IMR-90 (cell line): ENCODE measurements around the gene HERC3. TPM values are rescaled to one million over a fixed set of nuclear protein-coding genes. Genes with fewer than 3 reads are reported as not detected.

Experiments
- ATAC-seq: fragments of 200-7000 bp; cut with Tn5 transposase; 2 replicates; pipeline ENCODE4 v1.9.1; 2020; ENCODE audit warnings: low read depth, mild to moderate bottlenecking, moderate library complexity
- BruUV-seq: library from RNA; stranded (reverse); fragments of 400-500 nt; replicated peaks from 2 replicates; lab custom pipeline; 2021; lab: Mats Ljungman, UMichigan
- CTCF ChIA-PET: fragments of 300-600 bp; formaldehyde crosslinking; extraction: SDS; loops from one replicate; lab custom pipeline; 2021; ENCODE audit warnings: antibody characterized with exemption; lab: Yijun Ruan, JAX
- POLR2A ChIA-PET: fragments of 300-600 bp; sonication (Branson Sonifier 250); formaldehyde crosslinking; loops from one replicate; lab custom pipeline; 2022; ENCODE audit warnings: antibody characterized with exemption; ENCODE audit not compliant: unreplicated experiment; lab: Charles Lee
- DNase-seq: peaks from one replicate; pipeline ENCODE4 v3.0.0; 2013
- H2AFZ ChIP-seq: replicated peaks from 2 replicates; pipeline ENCODE3; 2013; ENCODE audit warnings: low read length, mild to moderate bottlenecking; ENCODE audit not compliant: poor library complexity
- H2AK5ac ChIP-seq: 2 replicates; pipeline ENCODE4 v1.6.1; 2013; ENCODE audit warnings: low read depth, low read length, inconsistent platforms
- H2AK9ac ChIP-seq: replicated peaks from 2 replicates; pipeline ENCODE3; 2013; ENCODE audit warnings: mild to moderate bottlenecking, low read depth, low read length, moderate library complexity; ENCODE audit not compliant: poor library complexity
- H2BK120ac ChIP-seq: 2 replicates; pipeline ENCODE4 v1.6.1; 2013; ENCODE audit warnings: low read depth, low read length, inconsistent platforms
- H2BK15ac ChIP-seq: 3 replicates; pipeline ENCODE4 v1.6.1; 2013; ENCODE audit warnings: low read depth, low read length, inconsistent platforms
- H2BK20ac ChIP-seq: 2 replicates; pipeline ENCODE4 v1.6.1; 2013; ENCODE audit warnings: low read depth, mild to moderate bottlenecking, inconsistent platforms, low read length, moderate library complexity
- H2BK5ac ChIP-seq: 2 replicates; pipeline ENCODE4 v1.6.1; 2013; ENCODE audit warnings: mild to moderate bottlenecking, low read depth, low read length, inconsistent platforms; ENCODE audit not compliant: poor library complexity, severe bottlenecking
- H3K14ac ChIP-seq: replicated peaks from 2 replicates; pipeline ENCODE4 v1.6.1; 2013; ENCODE audit warnings: low read depth, low read length, inconsistent platforms
- H3K18ac ChIP-seq: 2 replicates; pipeline ENCODE4 v1.6.1; 2013; ENCODE audit warnings: low read depth, low read length, control low read depth
- H3K23ac ChIP-seq: 2 replicates; pipeline ENCODE4 v1.6.1; 2013; ENCODE audit warnings: low read depth, low read length, inconsistent platforms
- H3K27ac ChIP-seq: 2 replicates; pipeline ENCODE4 v1.5.1; 2013; ENCODE audit warnings: mild to moderate bottlenecking, control low read depth, low read length; ENCODE audit not compliant: insufficient read depth
- H3K27me3 ChIP-seq: 2 replicates; pipeline ENCODE4 v1.6.1; 2013; ENCODE audit warnings: low read length; ENCODE audit not compliant: control insufficient read depth, insufficient read depth
- H3K36me3 ChIP-seq: 2 replicates; pipeline ENCODE4 v1.6.1; 2013; ENCODE audit warnings: low read length, mixed read lengths; ENCODE audit not compliant: control insufficient read depth, insufficient read depth
- H3K4ac ChIP-seq: 2 replicates; pipeline ENCODE4 v1.6.1; 2013; ENCODE audit warnings: low read depth, low read length, inconsistent platforms
- H3K4me1 ChIP-seq: 2 replicates; pipeline ENCODE4 v1.6.1; 2013; ENCODE audit warnings: low read length, mixed read lengths; ENCODE audit not compliant: control insufficient read depth, insufficient read depth
- H3K4me2 ChIP-seq: 2 replicates; pipeline ENCODE4 v1.6.1; 2013; ENCODE audit warnings: low read depth, mild to moderate bottlenecking, control low read depth, low read length, moderate library complexity
- H3K4me3 ChIP-seq: 2 replicates; pipeline ENCODE4 v1.5.1; 2013; ENCODE audit warnings: low read depth, mild to moderate bottlenecking, control low read depth, low read length, moderate library complexity; ENCODE audit not compliant: insufficient read depth
- H3K56ac ChIP-seq: 2 replicates; pipeline ENCODE4 v1.6.1; 2013; ENCODE audit warnings: low read length, inconsistent platforms; ENCODE audit not compliant: insufficient read depth; ENCODE audit errors: extremely low read depth
- H3K79me1 ChIP-seq, 2 experiments: 2 replicates each; pipeline ENCODE4 v1.6.1; 2013; ENCODE audit warnings: low read length in 2 of 2, inconsistent platforms in 1 of 2, low read depth in 1 of 2
- H3K9ac ChIP-seq: 2 replicates; pipeline ENCODE4 v1.6.1; 2013; ENCODE audit warnings: low read depth, low read length, control low read depth
- H3K9me1 ChIP-seq: 2 replicates; pipeline ENCODE4 v1.6.1; 2013; ENCODE audit warnings: low read length, inconsistent platforms; ENCODE audit not compliant: insufficient read depth
- H3K9me3 ChIP-seq: 2 replicates; pipeline ENCODE4 v1.6.1; 2013; ENCODE audit warnings: low read length; ENCODE audit not compliant: control insufficient read depth, insufficient read depth
- H4K20me1 ChIP-seq: 2 replicates; pipeline ENCODE4 v1.6.1; 2013; ENCODE audit warnings: low read length, inconsistent platforms; ENCODE audit not compliant: insufficient read depth
- H4K5ac ChIP-seq: 2 replicates; pipeline ENCODE4 v1.6.1; 2013; ENCODE audit warnings: mild to moderate bottlenecking, low read depth, low read length, control low read depth
- H4K8ac ChIP-seq, 2 experiments: 2 replicates each; pipeline ENCODE4 v1.6.1; 2013; ENCODE audit warnings: low read depth in 2 of 2, low read length in 2 of 2, control low read depth in 1 of 2, inconsistent platforms in 1 of 2
- H4K91ac ChIP-seq: 2 replicates; pipeline ENCODE4 v1.6.1; 2013; ENCODE audit warnings: low read depth, low read length, inconsistent platforms; ENCODE audit not compliant: insufficient read depth
- MAZ ChIP-seq: IDR thresholded peaks from 2 replicates; pipeline ENCODE4 v1.6.1; 2012; ENCODE audit warnings: low read depth, mild to moderate bottlenecking, low read length, improper control_type of control experiment, moderate library complexity, borderline replicate concordance
- RAD21 ChIP-seq: IDR thresholded peaks from 2 replicates; pipeline ENCODE4 v1.6.1; 2012; ENCODE audit warnings: low read length, improper control_type of control experiment
- RFX5 ChIP-seq: IDR thresholded peaks from 2 replicates; pipeline ENCODE4 v1.8.0; 2012; ENCODE audit warnings: low read depth, mild to moderate bottlenecking, low read length, moderate library complexity
- WGBS, 2 experiments: methylation state at CpG; one replicate each; pipeline versions ENCODE4 v1.1.5 to v1.1.7; 2013; ENCODE audit warnings: missing lambda C conversion rate in 2 of 2; ENCODE audit not compliant: insufficient read length in 1 of 2; ENCODE audit errors: extremely low coverage in 2 of 2; 5-methylcytosine and 5-hydroxymethylcytosine counted together
- dilution Hi-C: fragments of 300-500 bp; cut with HindIII; formaldehyde crosslinking; loops from one replicate; pipeline ENCODE4 v1.14.3; 2018; ENCODE audit warnings: low sequenced_read_pairs; ENCODE audit not compliant: unreplicated experiment
- in situ Hi-C: fragments of 300-500 bp; cut with MboI; formaldehyde crosslinking; loops from 3 replicates; pipeline ENCODE4 v1.14.3; 2019; ENCODE audit warnings: low sequenced_read_pairs, inconsistent platforms, mixed read lengths
- intact Hi-C: fragments of 100-400 bp; cut with micrococcal nuclease; formaldehyde crosslinking; loops from 2 replicates; pipeline ENCODE4 v1.10.0; 2022
- polyA plus RNA-seq, 3 experiments: library from polyadenylated mRNA; depleted of rRNA; stranded (reverse); fragments of >200 nt; gene quantifications; 2 replicates each; pipeline ENCODE4 v1.2.3, GENCODE V29; 2012; ENCODE audit warnings: low replicate concordance in 1 of 3
- total RNA-seq: library from RNA; depleted of rRNA; stranded (reverse); fragments of >200 nt; gene quantifications from 2 replicates; pipeline ENCODE4 v1.2.3, GENCODE V29; 2012

HERC3 gene
- total and polyA plus RNA-seq, 2 of the 4 experiments (the other 2 are of a cell fraction): 8.9 to 9.5 TPM

DNA sequence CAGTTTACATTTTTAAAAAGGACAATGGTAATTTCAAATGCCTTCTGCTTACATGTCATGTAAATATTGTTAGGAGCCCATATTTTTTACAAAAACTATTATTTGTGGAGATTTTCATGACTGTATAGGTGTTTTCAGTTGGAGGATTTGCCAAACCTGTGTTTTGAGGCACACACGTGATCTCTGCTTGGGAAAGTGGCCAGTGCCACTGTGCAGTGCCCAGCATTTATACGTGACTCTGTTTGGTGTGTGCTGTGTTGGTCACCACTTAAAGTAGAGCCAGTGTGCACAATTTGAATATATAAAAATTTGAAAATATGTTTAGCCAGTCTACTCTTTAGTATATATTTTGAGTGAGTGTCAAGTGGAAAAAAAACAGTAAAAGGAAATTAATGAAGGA is 132.1 kb downstream of the HERC3 start:
- ATAC-seq: no peak
- Histone ChIP-seq H2AK5ac (no peak overlapping the region), H3K79me1 (no peaks in the 10 kb centered on the region), H4K91ac (no peak overlapping the region), H2BK15ac (no peak overlapping the region), H3K9me3 (no peaks in the 10 kb centered on the region), H4K20me1 (no peaks in the 10 kb centered on the region), H3K36me3 (peaks cover 39% of the 10 kb centered on the region), H4K8ac (no peak overlapping the region), H3K4me1 (no peaks in the 10 kb centered on the region), H2BK5ac (no peak overlapping the region), H3K56ac (no peak overlapping the region), H3K9me1 (peaks cover 5% of the 10 kb centered on the region; the same call in 1 of the 2 replicates), H2AFZ (no peak overlapping the region), H3K9ac (no peak overlapping the region), H3K27ac (no peak overlapping the region), H3K27me3 (no peaks in the 10 kb centered on the region), H3K18ac (no peak overlapping the region), H2AK9ac (no peak overlapping the region), H3K23ac (no peak overlapping the region), H3K4me2 (no peak overlapping the region), H2BK120ac (no peak overlapping the region), H3K4ac (no peak overlapping the region), H3K14ac (no peak overlapping the region), H2BK20ac (no peak overlapping the region), H4K5ac (no peak overlapping the region), H3K4me3 (no peak overlapping the region)
- no CpG with 5 or more reads among the region's 2 CpGs for WGBS, 2 experiments
- DNase-seq: no peak
- TF ChIP-seq MAZ: no peak
- no peak for TF ChIP-seq RAD21
- no peak for TF ChIP-seq RFX5
- intact Hi-C loops (no loop called here), dilution Hi-C loops (no loop called here), in situ Hi-C loops (no loop called here)
- CTCF ChIA-PET: no interaction called here
- BruUV-seq: no TSS peak
- POLR2A ChIA-PET: no interaction called here
